ENCODE data around the gene GPX6.
"Not testable (repeated sequence)": the region's sequence is repeated elsewhere in the genome, so short reads cannot be mapped to it uniquely, and the experiment has no call there.

The GPX6 gene

GRCh38 chr6:28523241-28523622 is 7.6 kb upstream of the GPX6 start:
- DNase-seq = peak; percentile 47

GRCh38 chr6:28522594-28523240 is 7.1 kb upstream of the GPX6 start:
- no peak for DNase-seq

GRCh38 chr6:28517964-28518363 is 2.4 kb upstream of the GPX6 start:
- no peak for DNase-seq

DNA sequence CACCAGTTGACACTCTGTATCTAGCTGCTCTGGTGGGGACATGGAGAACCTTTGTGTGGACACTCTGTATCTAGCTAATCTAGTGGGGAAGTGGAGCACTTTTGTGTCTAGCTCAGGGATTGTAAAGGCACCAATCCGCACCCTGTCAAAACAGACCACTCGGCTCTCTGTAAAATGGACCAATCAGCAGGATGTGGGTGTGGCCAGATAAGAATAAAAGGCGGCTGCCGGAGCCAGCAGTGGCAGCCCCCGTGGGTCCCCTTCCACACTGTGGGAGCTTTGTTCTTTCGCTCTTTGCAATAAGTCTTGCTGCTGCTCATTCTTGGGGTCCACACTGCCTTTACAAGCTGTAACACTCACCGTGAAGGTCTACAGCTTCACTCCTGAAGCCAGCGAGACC is 3.2 kb downstream of the GPX6 start:
- DNase-seq = not testable (repeated sequence)

- no peak for DNase-seq
These were observed 3.8 kb downstream of the GPX6 start for GRCh38 chr6:28511628-28512300.

DNA sequence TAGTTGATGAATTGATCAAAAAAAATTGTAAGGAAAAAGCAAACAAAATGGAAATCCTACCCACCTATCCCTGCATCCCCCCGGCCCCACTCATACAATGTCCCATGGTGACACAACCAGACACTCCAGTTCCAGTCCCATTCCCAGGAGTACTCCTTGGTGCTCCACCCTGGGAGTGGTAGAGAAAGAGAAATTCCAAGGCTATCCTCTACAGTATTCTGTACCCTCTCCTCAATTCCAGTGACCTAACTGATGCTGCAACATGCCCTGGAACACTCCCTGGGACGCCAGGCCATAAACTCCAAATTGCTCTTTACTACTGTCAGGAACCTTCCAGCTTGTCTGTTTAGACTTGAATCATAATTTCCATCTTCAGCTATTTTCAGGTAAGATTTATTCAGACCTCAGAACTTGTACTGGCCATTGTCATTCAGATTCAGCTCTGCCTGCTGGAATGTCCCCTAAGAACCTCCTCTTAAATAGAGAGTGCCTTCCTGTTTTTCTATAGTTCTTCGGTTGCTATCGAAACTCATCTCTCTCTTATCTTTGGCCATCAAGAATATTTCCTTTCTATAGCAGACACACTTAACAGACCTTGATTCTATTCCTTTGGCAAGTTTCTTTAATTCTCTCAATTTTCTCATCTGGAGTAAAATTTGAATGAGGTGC is 8.7 kb downstream of the GPX6 start:
- DNase-seq = no peak

GRCh38 chr6:28505733-28506132 is 9.9 kb downstream of the GPX6 start:
- DNase-seq = no peak

- not testable (repeated sequence) for DNase-seq
These were observed 12.8 kb downstream of the GPX6 start for GRCh38 chr6:28502709-28503305.

GRCh38 chr6:28502136-28502535 is 13.5 kb downstream of the GPX6 start:
- not testable (repeated sequence) for DNase-seq

GRCh38 chr6:28501259-28501658 is 14.3 kb downstream of the GPX6 start:
- no peak for DNase-seq

DNA sequence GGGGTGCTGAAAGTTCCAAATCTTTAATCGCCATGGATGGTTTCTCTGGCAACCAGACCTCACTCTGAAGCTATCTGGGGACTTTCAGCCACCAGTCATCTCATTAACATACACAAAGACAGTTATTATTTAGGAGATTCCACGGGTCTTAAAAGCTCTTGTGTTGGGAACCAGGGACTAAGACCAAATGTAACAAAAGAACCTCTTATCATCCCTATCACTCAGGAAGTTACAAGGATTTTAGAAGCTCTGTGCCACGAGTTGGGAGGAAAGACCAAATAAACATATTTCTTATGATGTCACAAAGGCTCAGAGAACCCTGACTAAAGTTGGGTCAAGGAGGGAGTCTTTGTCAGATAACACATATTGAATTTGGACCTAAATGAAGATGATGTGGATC is 17.7 kb downstream of the GPX6 start:
- no peak for DNase-seq

DNA sequence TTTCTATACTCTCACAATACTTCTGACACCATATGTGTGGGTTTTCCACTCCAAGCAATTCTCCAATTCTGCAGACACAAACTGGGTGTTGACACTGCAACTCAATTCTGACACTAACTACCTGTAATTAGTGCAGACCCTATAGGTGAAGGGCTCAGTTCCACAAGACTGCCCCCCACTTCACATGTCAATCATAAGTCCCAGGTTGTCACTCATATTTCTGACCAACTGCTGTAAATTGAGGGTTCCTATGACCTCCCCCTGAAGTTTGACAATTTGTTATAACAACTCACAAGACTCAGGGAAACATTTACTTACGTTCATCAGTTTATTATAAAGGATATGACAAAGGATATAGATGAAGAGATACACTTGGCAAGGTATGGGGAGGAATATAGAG is 18.3 kb downstream of the GPX6 start:
- DNase-seq = no peak

DNA sequence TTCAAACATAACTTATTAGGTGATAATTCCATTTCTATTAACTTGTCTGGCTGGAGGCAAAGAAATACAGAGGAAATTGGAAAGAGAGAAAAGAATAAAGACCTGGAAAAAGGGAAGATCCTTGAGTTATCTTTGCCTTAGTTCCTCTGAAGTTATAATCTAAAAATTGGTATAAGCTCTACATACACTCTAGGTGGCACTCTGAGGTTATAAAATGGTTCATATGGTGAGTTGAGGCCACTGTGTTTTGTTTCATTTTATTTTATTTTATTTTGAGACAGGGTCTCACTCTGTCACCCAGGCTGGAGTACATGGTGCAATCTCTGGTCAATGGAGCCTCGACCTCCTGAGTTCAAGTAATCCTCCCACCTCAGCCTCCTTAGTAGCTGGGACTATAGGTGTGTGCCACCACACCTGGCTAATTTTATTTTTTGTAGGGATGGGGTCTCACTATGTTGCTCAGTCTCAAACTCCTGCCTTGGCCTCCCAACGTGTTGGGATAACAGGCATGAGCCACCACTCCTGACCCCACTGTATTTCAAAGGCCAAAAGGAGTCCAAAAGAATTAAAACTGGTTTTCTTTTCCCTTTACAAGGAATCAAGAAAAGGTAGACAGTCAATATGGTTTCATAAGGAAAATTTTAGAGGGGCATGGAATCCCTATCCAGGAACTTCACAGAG is 19.4 kb downstream of the GPX6 start:
- peak; percentile 17 for DNase-seq

DNA sequence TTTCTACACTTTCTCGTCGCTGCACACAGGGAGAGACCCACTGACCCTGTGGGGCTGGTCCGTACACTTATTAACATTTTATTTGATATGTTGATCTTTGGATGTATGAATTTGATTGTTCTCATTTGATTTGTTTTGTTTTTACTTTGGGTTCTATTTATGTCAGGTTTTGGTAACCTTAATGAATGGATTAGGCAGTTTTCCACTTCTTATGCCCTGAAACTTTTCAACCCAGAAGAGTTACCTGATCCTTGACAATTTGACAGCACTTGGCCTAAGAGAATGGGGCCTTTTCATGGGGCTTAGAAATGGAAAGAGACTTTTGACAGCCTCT is 23.6 kb downstream of the GPX6 start:
- no peak for DNase-seq

DNA sequence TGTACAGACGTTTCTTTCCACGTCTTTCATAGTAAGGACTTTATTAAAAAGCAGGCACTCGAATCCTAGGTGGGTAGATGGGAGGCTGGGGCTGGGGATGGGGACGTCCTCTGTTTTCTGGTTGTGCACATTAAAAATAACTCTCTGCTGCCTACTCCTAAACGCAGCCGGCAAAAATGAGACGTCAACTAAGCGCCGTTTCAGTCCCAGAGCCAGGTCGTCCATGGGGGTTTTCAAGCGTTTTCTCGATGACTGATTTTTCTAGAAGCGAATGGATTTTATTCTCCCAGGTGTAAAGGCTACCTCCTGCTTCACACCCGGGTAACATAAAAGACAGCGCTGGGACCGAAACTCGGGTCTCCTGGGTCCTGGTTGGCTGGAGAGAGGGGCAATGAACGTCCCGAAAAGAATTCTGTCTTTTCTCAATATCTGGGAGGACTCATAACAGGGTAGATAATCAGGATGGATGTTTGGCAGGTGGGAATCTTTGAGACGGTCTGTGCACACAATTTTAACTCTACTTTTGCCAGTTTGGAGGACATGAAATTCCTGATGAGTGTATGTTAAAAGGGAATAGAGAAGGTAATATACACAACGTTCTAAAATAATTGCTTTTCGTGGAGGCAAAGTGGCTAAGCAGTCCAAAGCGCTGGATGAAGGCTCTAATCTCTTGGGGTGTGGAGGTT is 25.2 kb downstream of the GPX6 start:
- no peak for DNase-seq

DNA sequence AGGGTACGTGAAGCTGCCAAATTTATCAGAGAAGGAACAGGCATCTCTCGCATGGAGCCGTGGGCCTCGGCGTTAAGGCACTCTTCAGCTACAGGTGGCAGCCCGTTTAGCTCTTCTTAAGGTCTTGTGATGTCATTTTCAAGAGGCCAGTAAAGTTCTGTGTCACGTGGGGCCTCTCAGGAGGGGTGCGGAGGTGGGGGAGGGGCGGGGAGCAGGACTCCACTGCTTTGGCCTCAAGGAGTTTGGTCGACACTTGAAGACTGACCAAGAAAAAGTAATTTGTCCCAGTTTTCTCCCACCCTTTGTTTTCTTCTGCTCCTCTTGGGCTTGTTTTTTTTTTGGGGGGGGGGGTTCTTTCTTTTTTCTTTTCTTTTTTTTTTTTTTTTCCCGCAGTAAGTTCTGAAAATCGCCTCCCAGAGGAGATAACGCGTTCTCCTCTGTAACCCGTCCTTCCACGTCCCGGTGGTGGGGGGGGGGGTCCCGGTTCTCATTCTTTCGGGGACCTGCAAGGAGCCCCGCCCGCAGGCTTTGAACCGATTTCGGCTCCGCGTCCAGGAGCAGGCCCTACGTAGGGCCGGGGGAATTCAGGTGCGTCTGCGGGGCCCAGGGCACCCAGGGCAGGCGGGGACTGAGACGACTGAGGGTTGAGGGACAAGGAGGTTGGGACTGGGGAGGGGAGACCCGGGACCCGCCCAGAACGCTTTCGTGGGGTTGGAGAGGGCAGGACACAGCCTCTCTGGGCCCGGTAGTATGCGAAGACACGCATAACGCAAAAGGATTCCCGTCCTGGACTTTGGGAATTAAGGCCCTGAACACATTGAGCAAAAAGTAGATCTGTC is 26.0 kb downstream of the GPX6 start:
- peak; percentile 35 for DNase-seq

- peak; percentile 34 for DNase-seq
These were observed 26.7 kb downstream of the GPX6 start for GRCh38 chr6:28488916-28489365.

GRCh38 chr6:28486988-28487742 is 28.4 kb downstream of the GPX6 start:
- DNase-seq = no peak

DNA sequence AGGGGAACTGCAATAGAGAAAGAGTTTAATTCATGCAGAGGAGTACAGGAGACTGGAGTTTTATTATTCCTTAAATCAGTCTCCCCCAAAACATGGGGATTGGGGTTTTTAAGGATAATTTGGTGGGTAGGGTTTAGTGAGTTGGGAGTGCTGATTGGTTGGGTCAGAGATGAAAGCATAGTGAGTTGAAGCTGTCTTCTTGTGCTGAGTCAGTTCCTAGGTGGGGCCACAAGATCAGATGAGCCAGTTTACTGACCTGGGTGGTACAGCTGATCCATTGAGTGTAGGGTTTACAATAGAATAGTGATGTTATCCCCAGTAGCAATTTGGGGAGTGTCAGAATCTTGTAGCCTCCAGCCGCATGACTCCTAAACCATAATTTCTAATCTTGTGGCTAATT is 29.1 kb downstream of the GPX6 start:
- no peak for DNase-seq

DNA sequence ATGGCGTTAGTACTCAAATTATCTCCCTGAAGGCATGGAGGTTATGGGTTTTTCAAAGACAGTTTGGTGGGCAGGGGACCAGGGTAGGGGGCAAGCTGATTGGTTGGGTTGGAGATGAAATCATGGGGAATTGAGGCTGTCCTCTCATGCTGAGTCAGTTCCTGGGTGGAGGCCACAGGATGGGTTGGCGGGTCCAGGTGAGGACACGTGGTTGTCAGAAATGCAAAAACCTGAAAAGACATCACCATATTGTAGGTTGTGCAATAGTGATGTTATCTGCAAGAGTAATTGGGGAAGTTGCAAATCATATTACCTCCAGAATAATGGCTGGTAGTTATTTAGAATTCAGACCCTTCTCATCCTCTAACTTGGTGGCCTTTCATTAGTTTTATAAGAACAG is 30.1 kb downstream of the GPX6 start:
- DNase-seq = no peak

Measured in CD4-positive, alpha-beta T cell treated with Interleukin-12 subunit alpha and Interleukin-12 subunit beta, for 1 hour (primary cell).